HepG2 (cell line): ENCODE data around the gene SNRPB2. TPM values are rescaled to one million over a fixed set of nuclear protein-coding genes. Genes with fewer than 3 reads are reported as not detected.

Source experiments
- DNMT3B ChIP-seq: conservative IDR thresholded peaks from 2 replicates; pipeline ENCODE4 v1.6.1; 2016; ENCODE audit warnings: missing biosample characterization, control low read depth
- FOXC1 ChIP-seq: sonication (generic); formaldehyde crosslinking; IDR thresholded peaks from 2 replicates; pipeline ENCODE4 v1.8.0; 2022; ENCODE audit warnings: mild to moderate bottlenecking, missing genetic modification reagents, borderline replicate concordance
- MATR3 ChIP-seq: sonication (generic); formaldehyde crosslinking; IDR thresholded peaks from 2 replicates; pipeline ENCODE4 v1.4.0; 2020; ENCODE audit warnings: missing genetic modification reagents
- MBNL3 ChIP-seq: fragments of 250-450 bp; sonication (Bioruptor Pico); conservative IDR thresholded peaks from 2 replicates; pipeline ENCODE4 v1.8.0; 2022; ENCODE audit warnings: mild to moderate bottlenecking, inconsistent platforms
- PCBP2 ChIP-seq: fragments of 200-400 bp; formaldehyde crosslinking; optimal IDR thresholded peaks from 2 replicates; pipeline ENCODE3; 2018; ENCODE audit warnings: low read length, low read depth; ENCODE audit not compliant: poor library complexity, severe bottlenecking
- PITX1 ChIP-seq: sonication (generic); formaldehyde crosslinking; IDR thresholded peaks from 2 replicates; pipeline ENCODE4 v1.5.1; 2020; ENCODE audit warnings: mild to moderate bottlenecking, missing genetic modification reagents
- POLR2G ChIP-seq: fragments of 200-400 bp; formaldehyde crosslinking; IDR thresholded peaks from 2 replicates; pipeline ENCODE4 v1.6.1; 2018; ENCODE audit warnings: mild to moderate bottlenecking, low read depth, low read length, moderate library complexity
- SIX4 ChIP-seq: sonication (generic); formaldehyde crosslinking; IDR thresholded peaks from 2 replicates; pipeline ENCODE4 v1.4.0; 2020; ENCODE audit warnings: missing genetic modification reagents
- SMYD3 ChIP-seq: sonication (generic); formaldehyde crosslinking; IDR thresholded peaks from 2 replicates; pipeline ENCODE4 v1.8.1; 2023; ENCODE audit warnings: mild to moderate bottlenecking, missing genetic modification reagents
- ZMAT3 ChIP-seq: sonication (generic); formaldehyde crosslinking; conservative IDR thresholded peaks from 2 replicates; pipeline ENCODE4 v1.7.0; 2021; ENCODE audit warnings: missing genetic modification reagents
- ZNF138 ChIP-seq: sonication (generic); formaldehyde crosslinking; IDR thresholded peaks from 2 replicates; pipeline ENCODE4 v1.5.0; 2020; ENCODE audit warnings: mild to moderate bottlenecking, low read depth, missing genetic modification reagents
- ZNF30 ChIP-seq: sonication (generic); formaldehyde crosslinking; IDR thresholded peaks from 2 replicates; pipeline ENCODE4 v1.5.0; 2020; ENCODE audit warnings: mild to moderate bottlenecking, missing genetic modification reagents
- ZNF557 ChIP-seq: sonication (generic); formaldehyde crosslinking; IDR thresholded peaks from 2 replicates; pipeline ENCODE4 v1.4.0; 2020; ENCODE audit warnings: missing genetic modification reagents
- polyA plus RNA-seq, 8 experiments: library from polyadenylated mRNA; depleted of rRNA in 3 of 8; stranded (reverse) in 7 of 8; unstranded in 1 of 8; fragments of >200 nt; fragmentation: Illumina TruSeq in 4 of 8; extraction: Trizol in 4 of 8; gene quantifications; 2 replicates each; pipeline versions ENCODE4 v1.2.1 to v1.2.3, GENCODE V29; 2011 to 2016; ENCODE audit warnings: low read depth in 4 of 8, missing spikeins in 1 of 8, mixed read lengths in 1 of 8; ENCODE audit not compliant: insufficient read depth in 1 of 8
- total RNA-seq, 5 experiments: library from RNA; depleted of rRNA; stranded (reverse); fragments of >200 nt; fragmentation: Illumina TruSeq; extraction: Trizol; gene quantifications; 2 replicates each; pipeline ENCODE4 v1.2.3, GENCODE V29; 2016; ENCODE audit warnings: low read depth in 1 of 5
- TF ChIP-seq, protein P1 (sequence below): sonication (generic); formaldehyde crosslinking; IDR thresholded peaks from 2 replicates; pipeline ENCODE4 v1.8.0; 2022; ENCODE audit warnings: mild to moderate bottlenecking, missing genetic modification reagents, moderate library complexity
- TF ChIP-seq, protein P2 (sequence below): sonication (generic); formaldehyde crosslinking; IDR thresholded peaks from 2 replicates; pipeline ENCODE4 v1.5.0; 2020; ENCODE audit warnings: missing genetic modification reagents, mild to moderate bottlenecking, borderline replicate concordance
- TF ChIP-seq, protein P3 (sequence below): sonication (generic); formaldehyde crosslinking; IDR thresholded peaks from 2 replicates; pipeline ENCODE4 v1.5.0; 2020; ENCODE audit warnings: mild to moderate bottlenecking, low read depth, missing genetic modification reagents, borderline replicate concordance
- TF ChIP-seq, protein P4 (sequence below): sonication (generic); formaldehyde crosslinking; IDR thresholded peaks from 2 replicates; pipeline ENCODE4 v1.5.1; 2020; ENCODE audit warnings: missing genetic modification reagents, mild to moderate bottlenecking, borderline replicate concordance
- TF ChIP-seq, protein P5 (sequence below): sonication (generic); formaldehyde crosslinking; IDR thresholded peaks from 2 replicates; pipeline ENCODE4 v1.4.0; 2020; ENCODE audit warnings: mild to moderate bottlenecking, missing genetic modification reagents
- TF ChIP-seq, protein P6 (sequence below): sonication (generic); formaldehyde crosslinking; IDR thresholded peaks from 2 replicates; pipeline ENCODE4 v1.5.0; 2020; ENCODE audit warnings: missing genetic modification reagents

SNRPB2 gene
- total and polyA plus RNA-seq, 2 of the 13 experiments (the other 11 are each of a cell fraction or from before 2014, with no cell fraction given), result 107 to 204 TPM

DNA sequence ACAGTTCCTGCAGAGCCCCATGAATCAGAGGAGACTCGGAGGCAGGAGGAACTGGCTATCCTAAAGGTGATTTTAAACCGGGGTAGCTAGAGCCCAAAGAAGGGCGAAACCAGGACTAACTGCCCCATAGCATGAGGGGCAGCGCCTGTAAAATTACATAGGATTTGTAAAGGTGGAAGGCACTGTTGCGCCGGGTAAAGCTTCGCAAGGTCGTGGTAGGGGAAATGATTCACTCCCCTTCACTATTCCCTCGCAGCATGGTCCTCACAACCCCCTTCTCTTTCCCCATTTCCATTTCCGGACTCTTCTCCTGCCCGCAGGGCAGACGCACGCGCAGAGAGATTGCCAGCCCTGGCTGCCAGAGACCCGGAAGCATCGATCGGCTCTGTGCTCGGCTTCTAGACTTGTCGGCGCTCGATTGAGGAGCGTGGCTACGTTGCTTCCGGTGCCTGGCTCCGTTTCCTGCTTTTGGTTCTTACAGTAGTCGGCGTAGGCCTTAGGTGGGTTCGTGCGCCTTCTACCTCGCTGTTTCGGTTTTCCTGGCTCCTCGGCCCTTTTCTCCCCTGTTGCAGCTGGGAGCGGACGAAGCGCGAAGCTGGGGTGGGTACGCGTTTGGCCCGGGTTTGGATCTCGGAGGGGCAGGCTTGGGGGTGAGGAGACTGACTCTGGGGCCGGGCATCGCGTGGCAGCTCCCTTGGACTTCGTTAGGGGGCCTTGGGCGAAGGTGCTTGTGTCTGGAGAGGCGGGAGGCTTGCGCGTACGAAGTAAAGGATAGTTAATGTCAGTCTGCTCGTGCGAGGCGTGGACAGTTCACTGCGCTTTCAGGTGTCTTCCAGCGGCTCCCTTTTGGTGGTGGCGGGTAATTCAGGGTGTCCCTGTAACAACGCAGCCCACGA is at the start of gene SNRPB2 (continued):
- TF ChIP-seq, protein P1, sequence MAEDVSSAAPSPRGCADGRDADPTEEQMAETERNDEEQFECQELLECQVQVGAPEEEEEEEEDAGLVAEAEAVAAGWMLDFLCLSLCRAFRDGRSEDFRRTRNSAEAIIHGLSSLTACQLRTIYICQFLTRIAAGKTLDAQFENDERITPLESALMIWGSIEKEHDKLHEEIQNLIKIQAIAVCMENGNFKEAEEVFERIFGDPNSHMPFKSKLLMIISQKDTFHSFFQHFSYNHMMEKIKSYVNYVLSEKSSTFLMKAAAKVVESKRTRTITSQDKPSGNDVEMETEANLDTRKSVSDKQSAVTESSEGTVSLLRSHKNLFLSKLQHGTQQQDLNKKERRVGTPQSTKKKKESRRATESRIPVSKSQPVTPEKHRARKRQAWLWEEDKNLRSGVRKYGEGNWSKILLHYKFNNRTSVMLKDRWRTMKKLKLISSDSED, result peak; percentile 92; the same call in 1 of the 2 replicates
- peak; percentile 94 for TF ChIP-seq PCBP2
- TF ChIP-seq MBNL3, result peak; percentile 94
- peak; percentile 96; the same call in 1 of the 2 replicates for TF ChIP-seq DNMT3B (CRISPR knock-in tag)
- TF ChIP-seq ZNF138 (CRISPR knock-in tag), result peak; percentile 99
- TF ChIP-seq PITX1 (CRISPR knock-in tag), result peak; percentile 87
- TF ChIP-seq, protein P2, sequence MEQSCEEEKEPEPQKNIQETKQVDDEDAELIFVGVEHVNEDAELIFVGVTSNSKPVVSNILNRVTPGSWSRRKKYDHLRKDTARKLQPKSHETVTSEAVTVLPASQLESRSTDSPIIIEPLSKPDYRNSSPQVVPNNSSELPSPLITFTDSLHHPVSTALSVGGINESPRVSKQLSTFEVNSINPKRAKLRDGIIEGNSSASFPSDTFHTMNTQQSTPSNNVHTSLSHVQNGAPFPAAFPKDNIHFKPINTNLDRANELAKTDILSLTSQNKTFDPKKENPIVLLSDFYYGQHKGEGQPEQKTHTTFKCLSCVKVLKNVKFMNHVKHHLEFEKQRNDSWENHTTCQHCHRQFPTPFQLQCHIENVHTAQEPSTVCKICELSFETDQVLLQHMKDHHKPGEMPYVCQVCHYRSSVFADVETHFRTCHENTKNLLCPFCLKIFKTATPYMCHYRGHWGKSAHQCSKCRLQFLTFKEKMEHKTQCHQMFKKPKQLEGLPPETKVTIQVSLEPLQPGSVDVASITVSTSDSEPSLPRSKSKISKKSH (CRISPR knock-in tag), result peak; percentile 100
- peak; percentile 99 for TF ChIP-seq FOXC1 (CRISPR knock-in tag)
- 0 out of 2 replicates have a peak, but pooled peaks have one; percentile 51 for TF ChIP-seq ZNF30 (CRISPR knock-in tag)
- TF ChIP-seq POLR2G, result peak; percentile 95
- TF ChIP-seq, protein P3, sequence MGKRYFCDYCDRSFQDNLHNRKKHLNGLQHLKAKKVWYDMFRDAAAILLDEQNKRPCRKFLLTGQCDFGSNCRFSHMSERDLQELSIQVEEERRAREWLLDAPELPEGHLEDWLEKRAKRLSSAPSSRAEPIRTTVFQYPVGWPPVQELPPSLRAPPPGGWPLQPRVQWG, result no peak
- TF ChIP-seq, protein P4, sequence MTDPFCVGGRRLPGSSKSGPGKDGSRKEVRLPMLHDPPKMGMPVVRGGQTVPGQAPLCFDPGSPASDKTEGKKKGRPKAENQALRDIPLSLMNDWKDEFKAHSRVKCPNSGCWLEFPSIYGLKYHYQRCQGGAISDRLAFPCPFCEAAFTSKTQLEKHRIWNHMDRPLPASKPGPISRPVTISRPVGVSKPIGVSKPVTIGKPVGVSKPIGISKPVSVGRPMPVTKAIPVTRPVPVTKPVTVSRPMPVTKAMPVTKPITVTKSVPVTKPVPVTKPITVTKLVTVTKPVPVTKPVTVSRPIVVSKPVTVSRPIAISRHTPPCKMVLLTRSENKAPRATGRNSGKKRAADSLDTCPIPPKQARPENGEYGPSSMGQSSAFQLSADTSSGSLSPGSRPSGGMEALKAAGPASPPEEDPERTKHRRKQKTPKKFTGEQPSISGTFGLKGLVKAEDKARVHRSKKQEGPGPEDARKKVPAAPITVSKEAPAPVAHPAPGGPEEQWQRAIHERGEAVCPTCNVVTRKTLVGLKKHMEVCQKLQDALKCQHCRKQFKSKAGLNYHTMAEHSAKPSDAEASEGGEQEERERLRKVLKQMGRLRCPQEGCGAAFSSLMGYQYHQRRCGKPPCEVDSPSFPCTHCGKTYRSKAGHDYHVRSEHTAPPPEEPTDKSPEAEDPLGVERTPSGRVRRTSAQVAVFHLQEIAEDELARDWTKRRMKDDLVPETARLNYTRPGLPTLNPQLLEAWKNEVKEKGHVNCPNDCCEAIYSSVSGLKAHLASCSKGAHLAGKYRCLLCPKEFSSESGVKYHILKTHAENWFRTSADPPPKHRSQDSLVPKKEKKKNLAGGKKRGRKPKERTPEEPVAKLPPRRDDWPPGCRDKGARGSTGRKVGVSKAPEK (CRISPR knock-in tag), result peak; percentile 87; the same call in 1 of the 2 replicates
- TF ChIP-seq, protein P5, sequence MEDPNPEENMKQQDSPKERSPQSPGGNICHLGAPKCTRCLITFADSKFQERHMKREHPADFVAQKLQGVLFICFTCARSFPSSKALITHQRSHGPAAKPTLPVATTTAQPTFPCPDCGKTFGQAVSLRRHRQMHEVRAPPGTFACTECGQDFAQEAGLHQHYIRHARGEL, result 0 out of 2 replicates have a peak, but pooled peaks have one; percentile 66
- TF ChIP-seq SIX4, result peak; percentile 83
- TF ChIP-seq, protein P6, sequence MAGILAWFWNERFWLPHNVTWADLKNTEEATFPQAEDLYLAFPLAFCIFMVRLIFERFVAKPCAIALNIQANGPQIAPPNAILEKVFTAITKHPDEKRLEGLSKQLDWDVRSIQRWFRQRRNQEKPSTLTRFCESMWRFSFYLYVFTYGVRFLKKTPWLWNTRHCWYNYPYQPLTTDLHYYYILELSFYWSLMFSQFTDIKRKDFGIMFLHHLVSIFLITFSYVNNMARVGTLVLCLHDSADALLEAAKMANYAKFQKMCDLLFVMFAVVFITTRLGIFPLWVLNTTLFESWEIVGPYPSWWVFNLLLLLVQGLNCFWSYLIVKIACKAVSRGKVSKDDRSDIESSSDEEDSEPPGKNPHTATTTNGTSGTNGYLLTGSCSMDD (CRISPR knock-in tag), result peak; percentile 28; the same call in 1 of the 2 replicates
- TF ChIP-seq MATR3 (CRISPR knock-in tag), result no peak
- TF ChIP-seq ZNF557 (CRISPR knock-in tag), result peak; percentile 93; the same call in 1 of the 2 replicates
- peak; percentile 90; the same call in 1 of the 2 replicates for TF ChIP-seq ZMAT3 (CRISPR knock-in tag)
- TF ChIP-seq SMYD3 (CRISPR knock-in tag), result no peak; the same call in 1 of the 2 replicates
